ENCODE data around the gene EHMT1. TPM values are rescaled to one million over a fixed set of nuclear protein-coding genes. Genes with fewer than 3 reads are reported as not detected.
A peak's percentile ranks its signal among the peaks of the same experiment; 100 is the strongest.

The EHMT1 gene
- total and polyA plus RNA-seq, 2 experiments from 2014 or later: 162 to 177 TPM

- TF ChIP-seq REST (IDR thresholded peaks at IDR 0.05; ENCODE audit: unreplicated experiment) (no peak), POLR2AphosphoS5 (IDR thresholded peaks at IDR 0.05; ENCODE audit: low read depth) (no peak)
These were observed 11.9 kb downstream of the EHMT1 start (continued) for GRCh38 chr9:137630679-137631078.

GRCh38 chr9:137631345-137632229 lies 12.8 kb downstream of the EHMT1 start:
- no peak for ATAC-seq
- no peak for DNase-seq (ENCODE audit: low spot score)
- Mint-ChIP-seq H3K4me1 (peaks cover 43% of the 10 kb centered on the region), H3K36me3 (ENCODE audit: low read depth) (peaks cover under 1% of the 10 kb centered on the region; the same call in 1 of the 3 replicates), H3K9me3 (no peaks in the 10 kb centered on the region), H3K4me3 (no peak overlapping the region), H3K27ac (no peak overlapping the region), H3K27me3 (ENCODE audit: insufficient read depth, low read depth, poor library complexity) (peaks cover 5% of the 10 kb centered on the region)
- Histone ChIP-seq H3K27ac (ENCODE audit: low read depth) (peak overlapping the region; percentile 66; the same call in 1 of the 2 replicates), H3K4me2 (0 out of 2 replicates have a peak overlapping the region, but pooled peaks have one; percentile 26), H3K36me3 (ENCODE audit: insufficient read depth) (no peaks in the 10 kb centered on the region), H3F3A (replicated peaks; ENCODE audit: low read depth) (no peaks in the 10 kb centered on the region; the same call in 1 of the 2 replicates), H4K20me1 (replicated peaks; ENCODE audit: insufficient read depth) (peaks cover 55% of the 10 kb centered on the region), H2AFZ (no peak overlapping the region), H3K4me3 (no peak overlapping the region), H3K9me2 (ENCODE audit: insufficient read depth) (no peaks in the 10 kb centered on the region), H3K79me2 (replicated peaks; ENCODE audit: insufficient read depth) (peaks cover 100% of the 10 kb centered on the region), H3K27me3 (ENCODE audit: insufficient read depth) (no peaks in the 10 kb centered on the region), H3K4me1 (ENCODE audit: insufficient read depth) (peaks cover 28% of the 10 kb centered on the region)
- TF ChIP-seq CREB1 (CRISPR knock-in tag; IDR thresholded peaks at IDR 0.05; ENCODE audit: low read depth): no peak
- no peak for TF ChIP-seq CTCF (conservative IDR thresholded peaks at IDR 0.05; ENCODE audit: low read depth in 2 of 2)
